22Rv1 (cell line): ENCODE data around the gene TPST1.
"Not testable (repeated sequence)": the region's sequence is repeated elsewhere in the genome, so short reads cannot be mapped to it uniquely, and the experiment has no call there.

Experiments
- H3K27ac ChIP-seq: fragments of 450-650 bp; 2 replicates; pipeline ENCODE4 v1.5.1; 2017
- ZFX ChIP-seq: fragments of 450-650 bp; IDR thresholded peaks from 2 replicates; pipeline ENCODE4 v1.6.1; 2017; ENCODE audit warnings: antibody characterized with exemption, borderline replicate concordance
- TF ChIP-seq, protein P1 (sequence below): fragments of 450-650 bp; IDR thresholded peaks from 2 replicates; pipeline ENCODE4 v1.5.1; 2017; ENCODE audit warnings: mild to moderate bottlenecking

The TPST1 gene

DNA sequence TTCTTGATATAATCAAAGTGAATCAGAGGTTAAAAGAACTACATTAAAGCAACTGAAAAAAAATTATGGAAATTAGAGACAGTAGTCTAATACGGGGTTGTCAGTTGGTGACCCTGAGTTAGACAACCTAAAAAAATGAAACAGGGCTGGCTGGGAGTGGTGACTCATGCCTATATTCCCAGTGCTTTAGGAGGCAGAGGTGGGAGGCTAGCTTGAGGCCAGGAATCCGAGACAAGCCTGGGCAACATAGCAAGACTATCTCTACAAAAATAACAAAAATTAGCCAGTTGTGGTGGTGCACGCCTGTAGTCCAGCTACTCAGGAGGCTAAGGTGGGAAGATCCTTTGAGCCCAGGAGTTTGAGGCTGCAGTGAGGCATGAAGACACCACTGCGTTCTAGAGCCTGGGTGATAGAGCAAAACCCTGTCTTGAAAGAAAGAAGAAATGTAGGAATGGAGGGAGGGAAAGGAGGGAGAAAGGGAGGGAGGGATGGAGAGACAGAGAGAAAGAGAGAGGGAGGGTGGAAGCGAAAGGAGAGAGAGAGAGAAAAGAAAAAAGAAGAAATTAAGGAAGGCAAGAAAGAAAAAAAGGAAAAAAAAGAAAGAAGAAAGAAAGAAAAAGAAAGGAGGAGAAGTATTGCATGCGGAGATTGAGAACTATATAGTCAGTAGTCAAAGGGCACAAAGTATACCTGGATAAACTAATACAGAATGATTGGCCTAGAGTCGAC lies 166.1 kb downstream of the TPST1 start:
- TF ChIP-seq, protein P1, sequence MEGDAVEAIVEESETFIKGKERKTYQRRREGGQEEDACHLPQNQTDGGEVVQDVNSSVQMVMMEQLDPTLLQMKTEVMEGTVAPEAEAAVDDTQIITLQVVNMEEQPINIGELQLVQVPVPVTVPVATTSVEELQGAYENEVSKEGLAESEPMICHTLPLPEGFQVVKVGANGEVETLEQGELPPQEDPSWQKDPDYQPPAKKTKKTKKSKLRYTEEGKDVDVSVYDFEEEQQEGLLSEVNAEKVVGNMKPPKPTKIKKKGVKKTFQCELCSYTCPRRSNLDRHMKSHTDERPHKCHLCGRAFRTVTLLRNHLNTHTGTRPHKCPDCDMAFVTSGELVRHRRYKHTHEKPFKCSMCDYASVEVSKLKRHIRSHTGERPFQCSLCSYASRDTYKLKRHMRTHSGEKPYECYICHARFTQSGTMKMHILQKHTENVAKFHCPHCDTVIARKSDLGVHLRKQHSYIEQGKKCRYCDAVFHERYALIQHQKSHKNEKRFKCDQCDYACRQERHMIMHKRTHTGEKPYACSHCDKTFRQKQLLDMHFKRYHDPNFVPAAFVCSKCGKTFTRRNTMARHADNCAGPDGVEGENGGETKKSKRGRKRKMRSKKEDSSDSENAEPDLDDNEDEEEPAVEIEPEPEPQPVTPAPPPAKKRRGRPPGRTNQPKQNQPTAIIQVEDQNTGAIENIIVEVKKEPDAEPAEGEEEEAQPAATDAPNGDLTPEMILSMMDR = no peak
- no peak for TF ChIP-seq ZFX
- no peak overlapping the region for H3K27ac ChIP-seq

DNA sequence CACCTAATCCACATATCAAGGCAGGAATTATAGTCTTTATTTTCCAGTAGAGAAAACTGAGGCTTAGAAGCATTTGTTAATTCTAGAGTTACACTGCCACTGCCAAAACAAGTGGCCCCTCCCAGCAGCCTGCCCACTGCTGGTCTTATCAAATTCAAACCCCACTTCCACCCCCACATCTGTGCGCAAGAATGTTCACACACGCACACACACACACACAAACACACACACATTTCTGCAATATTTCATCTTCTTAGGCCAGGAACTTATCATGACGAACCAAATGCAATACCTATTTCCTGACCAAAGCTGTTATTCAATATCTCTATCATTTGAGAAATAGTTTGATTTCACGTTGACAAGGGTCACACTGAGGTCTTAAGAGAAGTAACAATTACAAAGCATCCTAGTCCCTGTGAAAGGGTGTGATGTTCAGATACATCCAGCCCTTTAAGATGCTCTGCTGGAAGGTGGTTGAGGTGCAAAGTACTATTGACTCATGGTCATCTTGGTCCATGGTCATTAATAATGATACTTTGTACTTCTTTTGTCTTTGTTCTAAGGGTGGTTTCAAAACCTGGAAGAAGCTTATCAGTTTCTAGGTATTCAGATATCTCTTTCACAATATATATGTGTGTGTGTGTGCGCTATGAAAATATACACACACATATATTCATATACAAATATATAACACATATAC lies 169.2 kb downstream of the TPST1 start:
- H3K27ac ChIP-seq = not testable (repeated sequence)

DNA sequence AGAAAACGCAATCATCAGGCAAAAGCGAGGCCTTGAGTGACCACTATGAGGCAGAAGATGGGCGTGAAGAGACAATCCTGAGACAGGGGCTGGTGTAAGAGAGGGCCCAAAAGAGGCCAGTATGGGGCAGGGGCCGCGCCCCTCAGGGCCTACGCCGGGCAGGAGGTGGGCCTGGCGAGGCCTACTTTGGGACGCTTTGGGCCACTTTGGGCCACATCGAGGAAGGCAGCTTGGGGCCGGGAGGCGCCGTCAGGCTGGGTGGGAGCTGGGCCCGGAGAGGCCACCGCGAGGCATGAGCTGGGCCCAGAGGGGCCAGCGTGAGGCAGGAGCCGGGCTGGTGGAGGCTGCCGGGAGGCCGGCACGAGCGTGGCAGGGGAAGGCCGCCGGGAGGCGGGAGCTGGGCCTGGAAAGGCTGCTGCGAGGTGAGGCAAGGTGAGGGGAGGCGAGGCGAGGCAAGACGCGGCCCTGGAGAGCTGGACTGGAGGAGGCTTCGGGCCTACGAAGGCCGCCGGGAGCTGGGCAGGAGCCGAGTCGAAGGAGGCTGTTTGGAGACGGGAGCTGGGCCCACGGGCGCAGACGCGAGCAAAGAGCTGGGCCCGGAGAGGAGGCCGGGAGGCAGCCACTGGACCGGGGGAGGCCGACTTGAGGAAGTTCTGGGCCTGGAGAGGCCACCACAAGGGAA lies 171.3 kb downstream of the TPST1 start:
- H3K27ac ChIP-seq = no peak overlapping the region
- TF ChIP-seq, protein P1 = no peak
- no peak for TF ChIP-seq ZFX

DNA sequence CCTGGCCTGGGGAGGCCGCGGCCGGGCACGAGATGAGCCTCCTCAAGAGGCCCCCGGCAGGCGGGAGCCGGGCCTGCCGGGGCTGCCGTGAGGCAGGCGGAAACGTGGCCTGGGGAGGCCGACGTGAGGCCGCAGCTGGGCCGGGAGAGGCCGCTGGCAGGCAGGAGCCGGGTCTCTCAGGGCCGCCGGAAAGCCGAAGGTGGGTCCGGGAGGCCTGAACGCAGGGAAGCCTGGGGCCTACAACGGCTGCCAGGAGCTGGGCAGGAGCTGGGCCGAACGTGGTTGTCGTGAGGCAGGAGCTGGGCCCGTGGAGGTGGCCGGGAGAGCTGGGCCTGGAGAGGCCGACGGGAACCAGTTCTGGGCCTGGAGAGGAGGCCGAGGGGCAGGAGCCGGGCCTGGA lies 171.9 kb downstream of the TPST1 start:
- TF ChIP-seq, protein P1 = no peak
- TF ChIP-seq ZFX = no peak
- H3K27ac ChIP-seq = no peak overlapping the region

DNA sequence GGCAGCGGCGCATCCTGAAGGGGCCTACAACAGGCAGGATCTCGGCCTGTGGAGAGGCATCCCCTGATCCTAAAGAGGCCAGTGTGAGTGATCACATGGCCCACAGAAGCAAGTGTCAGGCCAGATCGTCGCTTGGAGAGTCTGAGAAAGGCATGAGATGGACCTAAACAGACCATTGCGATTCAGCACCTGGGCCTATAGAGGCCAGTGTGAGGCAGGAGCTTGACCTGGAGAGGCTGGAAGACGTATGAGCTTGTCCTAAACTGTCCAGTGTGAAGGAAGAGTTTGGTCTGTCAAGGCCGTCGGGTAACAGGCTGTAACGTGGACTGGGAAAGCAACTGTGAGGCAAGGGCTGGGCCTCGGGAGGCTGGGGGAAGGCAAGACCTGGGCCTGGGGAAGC lies 172.6 kb downstream of the TPST1 start:
- no peak for TF ChIP-seq ZFX
- TF ChIP-seq, protein P1 = no peak
- H3K27ac ChIP-seq = no peak overlapping the region

DNA sequence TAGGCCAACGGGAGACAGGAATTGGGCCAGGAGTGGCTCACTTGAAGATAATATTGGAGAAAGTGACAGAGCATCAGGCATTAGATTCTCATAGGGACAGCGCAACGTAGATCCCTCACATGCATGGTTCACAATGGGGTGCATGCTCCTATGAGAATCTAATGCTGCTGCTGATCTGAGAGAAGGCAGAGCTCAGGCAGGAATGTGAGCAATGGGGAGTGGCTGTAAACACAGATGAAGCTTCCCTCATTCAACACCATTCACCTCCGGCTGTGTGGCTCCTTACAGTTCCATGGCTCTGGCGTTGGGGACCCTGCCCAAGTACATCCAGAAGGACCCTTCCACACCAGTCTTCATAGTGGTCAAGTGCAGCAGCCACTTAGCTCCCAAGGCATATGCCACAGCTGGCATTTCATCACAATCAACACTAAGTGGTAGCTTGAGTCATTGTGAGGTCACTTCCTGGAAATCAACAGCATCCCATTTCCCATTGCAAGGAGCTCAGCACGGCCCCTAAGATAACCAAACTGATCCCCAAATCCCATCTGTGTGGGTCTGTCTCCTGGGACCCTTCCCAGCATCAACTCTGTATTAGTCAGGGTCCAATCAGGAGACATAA lies 174.5 kb downstream of the TPST1 start:
- no peak overlapping the region for H3K27ac ChIP-seq

DNA sequence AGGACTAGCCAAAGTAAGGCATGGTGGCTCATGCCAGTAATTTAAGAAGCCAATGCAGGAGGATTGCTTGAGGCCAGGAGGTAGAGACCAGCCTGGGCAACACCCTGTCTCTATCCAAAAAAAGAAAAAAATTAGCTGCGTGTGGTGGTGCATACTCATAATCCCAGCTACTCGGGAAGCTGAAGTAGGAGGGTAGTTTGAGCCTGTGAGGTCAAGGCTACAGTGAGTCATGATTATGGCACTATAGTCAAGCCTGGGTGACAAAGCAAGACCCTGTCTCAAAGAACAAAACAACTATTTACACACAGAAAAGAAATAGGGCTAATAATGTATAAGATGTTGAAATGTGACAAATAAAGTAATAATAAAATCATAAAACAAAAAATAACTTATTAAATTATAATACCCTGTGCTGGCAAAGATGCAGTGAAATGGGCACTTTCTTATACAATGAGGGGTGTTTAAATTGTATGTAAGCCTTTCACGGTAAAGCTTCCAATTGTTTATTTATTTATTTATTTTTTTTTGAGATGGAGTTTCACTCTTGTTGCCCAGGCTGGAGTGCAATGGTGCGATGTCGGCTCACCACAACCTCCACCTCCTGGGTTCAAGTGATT lies 175.2 kb downstream of the TPST1 start:
- no peak overlapping the region for H3K27ac ChIP-seq
- TF ChIP-seq, protein P1 = no peak
- no peak for TF ChIP-seq ZFX

More for the DNA sequence above, 174.5 kb downstream of the TPST1 start:
- TF ChIP-seq, protein P1 = no peak

DNA sequence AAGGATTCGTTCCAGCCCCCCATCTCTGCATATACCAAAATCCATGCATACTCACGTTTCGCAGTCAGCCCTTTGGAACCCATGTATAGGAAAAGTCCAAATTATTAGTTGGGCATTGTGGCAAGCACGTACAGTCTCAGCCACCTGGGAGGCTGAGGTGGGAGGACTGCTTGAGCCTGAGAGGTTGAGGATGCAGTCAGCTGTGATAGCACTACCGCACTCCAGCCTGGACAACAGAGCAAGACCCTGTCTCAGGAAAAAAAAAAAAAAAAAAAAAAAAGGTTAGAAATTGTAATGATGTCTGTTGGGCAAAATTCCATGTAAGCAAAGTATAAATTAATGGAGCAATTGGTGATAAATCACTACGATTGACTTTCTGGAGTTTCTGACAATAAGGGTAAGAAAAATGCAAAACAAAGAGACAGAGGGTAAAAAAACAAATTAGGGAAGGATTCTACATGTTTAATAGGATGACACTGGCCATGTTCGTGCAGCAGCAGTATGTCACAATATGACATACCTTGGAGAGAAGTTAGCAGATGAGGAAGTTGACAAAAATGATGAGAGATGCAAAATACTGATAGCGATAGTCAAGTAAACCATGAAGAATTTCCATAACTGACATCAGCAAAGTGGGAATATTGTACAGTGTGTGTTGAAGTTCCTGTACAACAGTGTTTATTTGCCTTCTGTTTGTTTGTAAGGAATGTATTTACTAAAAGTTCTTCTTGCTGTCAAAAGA lies 177.2 kb downstream of the TPST1 start:
- not testable (repeated sequence) for H3K27ac ChIP-seq

DNA sequence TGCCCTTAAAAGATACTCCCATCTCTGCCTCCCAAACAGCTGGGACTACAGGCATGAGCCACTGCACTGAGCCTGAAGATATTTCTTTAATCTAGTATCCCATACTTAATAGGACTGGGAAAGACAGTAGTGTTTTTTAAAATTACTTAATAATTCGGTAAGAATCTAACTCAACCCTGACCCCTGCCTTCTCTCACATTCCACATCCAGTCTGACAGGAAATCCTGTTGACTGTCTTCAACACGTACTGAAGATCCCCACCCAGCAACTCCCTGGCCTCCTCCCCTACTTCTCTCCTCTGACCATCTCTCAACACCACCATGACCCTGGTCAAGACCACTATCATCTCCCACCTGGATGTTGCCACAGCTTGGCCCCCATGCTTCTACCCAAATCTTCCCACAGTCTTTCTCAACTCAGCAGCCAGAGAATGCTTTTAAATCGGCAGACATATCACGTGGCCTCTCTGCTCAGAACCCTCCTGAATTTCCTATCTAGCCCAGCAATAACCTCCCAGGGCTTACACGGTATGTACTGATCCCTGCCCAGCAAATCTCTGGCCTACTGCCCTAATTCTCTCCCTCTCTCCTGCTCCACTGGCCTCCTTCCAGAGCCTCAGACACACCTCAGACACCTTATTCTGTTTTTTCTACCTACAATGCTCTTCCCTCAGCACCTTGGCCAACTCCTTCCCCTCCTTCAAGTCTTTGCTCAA lies 180.2 kb downstream of the TPST1 start:
- not testable (repeated sequence) for H3K27ac ChIP-seq

DNA sequence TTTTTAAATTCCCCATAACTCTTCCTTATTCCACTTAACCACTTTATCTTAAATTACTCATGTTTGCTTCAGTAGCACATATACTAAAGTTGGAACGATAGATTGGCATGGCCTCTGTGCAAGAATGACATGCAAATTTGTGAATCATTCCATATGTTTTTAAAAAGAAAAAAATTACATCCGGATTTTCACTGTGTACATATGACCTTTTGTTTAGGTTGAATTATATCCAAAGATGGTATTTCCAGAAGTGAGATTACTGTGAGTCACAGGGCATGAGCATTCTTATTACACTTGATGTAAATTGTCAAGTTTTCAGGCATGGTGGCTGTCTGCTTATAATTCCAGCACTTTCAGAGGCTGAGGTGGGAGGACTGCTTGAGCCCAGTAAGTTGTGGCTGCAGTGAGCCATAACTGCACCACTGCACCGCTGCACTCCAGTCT lies 190.0 kb downstream of the TPST1 start:
- not testable (repeated sequence) for H3K27ac ChIP-seq
